Measurements from ENCODE around the gene MAD1L1. TPM values are rescaled to one million over a fixed set of nuclear protein-coding genes. Genes with fewer than 3 reads are reported as not detected.

The MAD1L1 gene
- total RNA-seq, 1 donor from 2014 or later, result 59.6 TPM

- no peak overlapping the region for H3K4me3 ChIP-seq
- peaks cover 0 to 4% of the 10 kb centered on the region in 2 donors for H3K4me1 ChIP-seq
- no peak for DNase-seq (ENCODE audit: low spot score in 2 of 2)
- TF ChIP-seq CTCF (IDR thresholded peaks at IDR 0.05), result no peak
- no peak overlapping the region for H3K27ac ChIP-seq
- intact Hi-C loops (cut with DNase I), result no loop called here
- no peaks in the 10 kb centered on the region for H3K27me3 ChIP-seq
- H3K9me3 ChIP-seq, result no peaks in the 10 kb centered on the region
- peaks cover 7 to 26% of the 10 kb centered on the region in 2 donors for H3K36me3 ChIP-seq
These were observed 32.2 kb downstream of the MAD1L1 start for GRCh38 chr7:2200584-2200980.

GRCh38 chr7:2199956-2200583 lies 32.7 kb downstream of the MAD1L1 start:
- H3K27me3 ChIP-seq, result no peaks in the 10 kb centered on the region
- H3K4me3 ChIP-seq, result no peak overlapping the region
- H3K4me1 ChIP-seq, result peaks cover 0 to under 1% of the 10 kb centered on the region in 2 donors
- H3K27ac ChIP-seq, result no peak overlapping the region
- H3K36me3 ChIP-seq, result peaks cover 8 to 29% of the 10 kb centered on the region in 2 donors
- intact Hi-C loops (cut with DNase I), result no loop called here
- no peak for TF ChIP-seq CTCF (IDR thresholded peaks at IDR 0.05)
- H3K9me3 ChIP-seq, result no peaks in the 10 kb centered on the region
- no peak for DNase-seq (ENCODE audit: low spot score in 2 of 2)

GRCh38 chr7:2199528-2199927 lies 33.2 kb downstream of the MAD1L1 start:
- no peak for DNase-seq (ENCODE audit: low spot score in 2 of 2)
- Histone ChIP-seq H3K27ac (no peak overlapping the region), H3K27me3 (no peaks in the 10 kb centered on the region), H3K4me3 (no peak overlapping the region), H3K9me3 (no peaks in the 10 kb centered on the region), H3K36me3 (peaks cover 8 to 29% of the 10 kb centered on the region in 2 donors), H3K4me1 (no peaks in the 10 kb centered on the region)
- intact Hi-C loops (cut with DNase I), result no loop called here
- TF ChIP-seq CTCF (IDR thresholded peaks at IDR 0.05), result no peak

GRCh38 chr7:2198760-2199159 lies 34.0 kb downstream of the MAD1L1 start:
- Histone ChIP-seq H3K27me3 (no peaks in the 10 kb centered on the region), H3K27ac (no peak overlapping the region), H3K4me1 (no peaks in the 10 kb centered on the region), H3K9me3 (no peaks in the 10 kb centered on the region), H3K36me3 (peaks cover 8 to 29% of the 10 kb centered on the region in 2 donors), H3K4me3 (no peak overlapping the region)
- intact Hi-C loops (cut with DNase I), result no loop called here
- no peak for TF ChIP-seq CTCF (IDR thresholded peaks at IDR 0.05)
- DNase-seq (ENCODE audit: low spot score in 2 of 2), result no peak

GRCh38 chr7:2198206-2198605 lies 34.5 kb downstream of the MAD1L1 start:
- no peaks in the 10 kb centered on the region for H3K27me3 ChIP-seq
- DNase-seq (ENCODE audit: low spot score in 2 of 2), result no peak
- H3K4me3 ChIP-seq, result no peak overlapping the region
- H3K27ac ChIP-seq, result no peak overlapping the region
- H3K9me3 ChIP-seq, result no peaks in the 10 kb centered on the region
- no peaks in the 10 kb centered on the region for H3K4me1 ChIP-seq
- intact Hi-C loops (cut with DNase I), result no loop called here
- no peak for TF ChIP-seq CTCF (IDR thresholded peaks at IDR 0.05)
- peaks cover 8 to 29% of the 10 kb centered on the region in 2 donors for H3K36me3 ChIP-seq

Data from ascending aorta (tissue), 2 donors.